ENCODE results near the gene PLAC8.

GRCh38 chr4:83096397-83096796 lies 18.1 kb downstream of the PLAC8 start:
- TF ChIP-seq CTCF (IDR thresholded peaks at IDR 0.05) = no peak
- TF ChIP-seq POLR2A (IDR thresholded peaks at IDR 0.05) = no peak
- no peak for TF ChIP-seq POLR2AphosphoS5 (IDR thresholded peaks at IDR 0.05)
